ENCODE measurements around the gene VSIG10L.

The VSIG10L gene

DNA sequence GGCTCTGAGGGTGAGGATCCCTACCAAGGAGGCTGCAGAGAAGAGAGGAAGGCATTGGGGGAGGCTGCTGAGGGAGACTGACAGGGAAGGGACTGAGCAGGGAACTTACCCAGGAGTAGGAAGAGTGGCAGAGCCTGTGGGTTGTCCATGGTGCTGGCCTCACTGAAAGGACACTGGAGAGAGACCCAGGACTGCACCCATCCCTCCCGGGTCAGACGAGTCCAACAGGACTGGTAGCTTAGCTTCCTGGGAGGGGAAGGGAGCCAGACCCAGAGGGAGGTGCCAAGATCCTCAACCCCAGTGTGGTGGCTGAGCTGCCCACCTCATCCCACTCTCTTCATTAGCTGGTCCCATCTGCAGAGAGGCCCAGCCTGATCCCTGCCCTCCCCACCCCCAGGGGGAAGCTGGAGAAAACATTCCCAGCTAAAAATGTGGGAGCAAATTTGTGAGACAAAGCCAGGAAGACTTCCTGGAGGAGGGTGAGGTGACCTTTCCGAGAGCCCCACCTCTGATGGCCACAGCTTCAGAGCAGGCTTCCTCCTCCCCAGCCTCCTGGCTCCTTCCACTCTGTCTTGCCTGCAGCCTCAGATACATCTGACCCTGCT is at the start of gene VSIG10L:
Gene VSIG10L, minus strand, starts transcription at position 164 of the 605 bp plus-strand sequence. Its CDS starts 15 bp downstream, at position 149.
- no peak for DNase-seq

DNA sequence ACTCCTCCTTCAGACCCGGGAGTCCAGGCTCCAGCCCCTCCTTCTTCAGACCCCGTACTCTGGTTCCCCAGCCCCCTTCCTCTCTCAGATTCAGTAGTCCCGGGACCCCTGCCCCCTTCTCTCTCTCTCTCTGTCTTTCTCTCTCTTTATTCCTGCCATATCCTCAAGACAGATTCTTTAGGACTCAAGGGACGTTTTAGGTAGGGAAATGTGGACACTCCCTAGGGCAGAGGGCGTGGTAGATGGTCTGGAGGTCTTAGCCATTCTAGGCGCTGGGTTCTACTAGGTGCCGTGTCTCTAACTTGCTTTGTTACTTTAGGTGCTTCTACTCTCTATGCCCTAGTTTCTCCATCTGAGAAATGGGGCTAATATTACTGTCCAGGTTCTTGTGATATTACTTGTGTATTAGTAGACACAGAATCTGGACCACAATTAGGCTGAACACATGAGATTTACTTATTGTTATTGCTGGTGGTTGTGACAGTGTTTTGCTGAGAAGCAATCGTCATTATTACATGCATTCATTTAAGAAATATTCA is 49.2 kb upstream of the VSIG10L start:
- no peak for DNase-seq

DNA sequence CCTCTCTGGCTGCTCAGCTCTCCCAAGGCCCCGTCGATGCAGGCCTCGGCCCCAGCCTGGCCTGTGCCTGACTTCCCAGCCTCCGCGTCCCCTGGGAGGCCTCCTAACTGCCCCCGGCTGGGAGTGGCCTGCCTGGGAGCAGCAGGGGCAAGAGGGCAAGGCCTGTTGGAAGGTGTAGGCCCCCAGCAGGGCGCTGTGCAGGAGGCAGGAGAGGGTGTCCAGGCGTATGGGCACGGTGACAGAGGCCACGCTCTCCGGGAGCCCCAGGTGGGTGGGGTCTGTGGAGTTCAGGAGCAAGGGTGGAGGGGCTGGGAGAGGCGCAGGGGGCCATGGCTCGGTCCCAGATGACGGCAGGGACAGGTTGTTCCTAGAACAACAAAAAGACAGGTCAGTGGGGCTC is 47.2 kb upstream of the VSIG10L start:
- no peak for DNase-seq

DNA sequence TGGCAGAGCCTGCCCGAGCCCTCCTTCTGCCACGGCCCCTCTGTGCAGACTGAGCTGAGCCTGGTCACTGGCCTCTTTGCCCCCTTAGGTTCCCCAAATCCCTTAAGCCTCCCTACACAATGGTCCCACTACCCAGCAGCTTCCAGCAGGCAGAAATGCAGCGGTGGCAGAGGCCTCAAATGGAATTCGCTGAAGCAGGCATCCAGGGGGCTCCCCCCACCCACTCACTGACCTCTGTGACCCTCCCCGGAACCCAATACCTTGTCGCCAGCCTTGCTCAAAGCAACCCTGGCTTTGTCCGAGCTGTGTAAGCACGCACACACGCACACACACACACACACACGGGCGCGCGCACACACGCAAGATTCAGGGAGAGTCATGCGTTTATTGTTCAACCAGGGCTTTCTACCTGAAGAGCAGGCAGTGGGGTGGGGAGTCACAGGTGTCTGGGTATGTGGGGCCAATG is 46.0 kb upstream of the VSIG10L start, which contains the start of gene LIM2:
Gene LIM2, minus strand, starts transcription at position 51 of the 466 bp plus-strand sequence. CDS start 531 bp downstream, outside the sequence.
- no peak for DNase-seq

DNA sequence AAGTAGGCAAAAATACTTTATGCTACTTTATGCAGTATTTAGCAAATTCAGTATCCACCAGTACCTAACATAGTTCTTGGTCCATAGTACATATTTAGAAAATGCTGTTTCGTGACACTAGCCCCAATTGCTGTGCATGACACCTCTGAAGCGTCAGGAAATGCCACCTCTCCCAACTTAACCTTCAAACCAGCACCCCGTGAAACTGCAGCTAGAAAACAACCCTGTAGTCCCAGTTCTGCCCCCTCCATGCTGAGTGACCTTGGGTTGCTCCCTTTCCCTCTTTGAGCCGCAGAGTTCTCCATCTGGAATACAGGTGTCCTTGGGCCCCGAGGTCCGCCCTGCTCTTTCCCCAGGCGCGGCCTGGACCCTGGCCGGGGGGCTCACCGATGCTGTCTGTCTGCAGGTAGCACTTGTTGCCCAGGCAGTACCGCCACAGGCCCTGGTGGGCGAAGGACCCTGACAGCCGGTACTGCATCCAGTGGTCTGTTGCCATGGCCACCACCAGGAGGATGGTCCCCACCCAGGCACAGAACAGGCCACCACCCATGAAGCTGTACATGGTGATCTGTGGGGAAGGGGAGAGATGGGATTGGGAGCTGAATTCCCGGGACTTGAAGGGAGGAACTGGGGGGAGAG is 45.1 kb upstream of the VSIG10L start:
- DNase-seq = no peak

DNA sequence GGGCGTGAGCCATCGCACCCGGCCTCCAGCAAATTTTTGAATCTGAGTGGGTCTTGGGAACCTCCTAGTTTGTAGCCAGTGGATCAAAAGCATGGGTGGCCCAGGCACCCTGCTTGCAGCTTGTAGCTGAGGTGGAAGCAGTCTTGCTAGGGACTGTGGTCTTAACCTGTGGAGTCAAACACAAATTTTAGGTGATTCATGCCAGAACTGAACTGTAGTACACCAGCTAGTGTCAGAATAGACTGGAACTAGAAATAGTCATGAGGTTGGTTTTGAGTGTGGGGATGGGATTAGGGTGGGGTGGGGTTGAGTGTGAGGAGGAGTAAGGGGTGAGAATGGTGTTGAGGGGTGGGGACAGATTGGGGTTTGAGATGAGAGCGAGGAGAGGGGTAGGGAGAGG is 40.1 kb upstream of the VSIG10L start:
- DNase-seq = no peak

DNA sequence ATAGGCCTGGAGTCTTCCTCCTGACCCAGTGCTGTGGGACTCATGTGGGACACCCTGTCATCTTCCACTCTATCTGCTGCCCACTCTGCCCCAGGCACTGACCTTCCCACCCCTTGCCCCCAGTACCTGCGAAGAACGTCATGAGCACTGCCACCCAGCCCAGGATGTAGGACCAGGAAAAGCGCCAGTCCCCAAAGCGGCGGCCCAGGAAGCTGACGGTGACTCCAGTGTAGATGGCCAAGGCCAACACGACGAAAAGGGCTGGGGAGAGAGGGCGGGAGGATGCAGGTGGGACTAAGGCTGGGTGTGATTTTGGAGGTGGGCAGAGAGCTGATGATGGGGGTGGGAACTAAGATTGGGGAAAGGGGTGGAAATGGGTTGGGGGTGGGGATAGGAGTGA is 38.4 kb upstream of the VSIG10L start:
- DNase-seq = no peak

DNA sequence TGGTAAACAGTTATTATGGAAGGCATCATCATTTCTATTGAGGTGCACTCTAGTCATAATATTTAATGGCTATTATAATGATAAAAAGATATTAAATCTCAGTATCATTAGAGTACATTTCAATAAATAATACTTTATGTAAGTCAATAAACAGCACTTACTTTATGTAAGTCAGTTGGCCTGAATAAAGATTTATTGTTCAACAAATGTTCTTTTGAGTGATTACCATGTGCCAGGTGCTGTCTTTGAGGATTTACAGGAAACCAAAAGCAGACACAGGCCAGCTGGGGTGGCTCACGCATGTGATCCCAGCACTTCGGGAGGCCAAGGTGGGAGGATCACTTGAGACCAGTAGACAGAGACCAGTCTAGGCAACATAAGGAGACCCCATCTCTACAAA is 35.5 kb upstream of the VSIG10L start:
- no peak for DNase-seq

DNA sequence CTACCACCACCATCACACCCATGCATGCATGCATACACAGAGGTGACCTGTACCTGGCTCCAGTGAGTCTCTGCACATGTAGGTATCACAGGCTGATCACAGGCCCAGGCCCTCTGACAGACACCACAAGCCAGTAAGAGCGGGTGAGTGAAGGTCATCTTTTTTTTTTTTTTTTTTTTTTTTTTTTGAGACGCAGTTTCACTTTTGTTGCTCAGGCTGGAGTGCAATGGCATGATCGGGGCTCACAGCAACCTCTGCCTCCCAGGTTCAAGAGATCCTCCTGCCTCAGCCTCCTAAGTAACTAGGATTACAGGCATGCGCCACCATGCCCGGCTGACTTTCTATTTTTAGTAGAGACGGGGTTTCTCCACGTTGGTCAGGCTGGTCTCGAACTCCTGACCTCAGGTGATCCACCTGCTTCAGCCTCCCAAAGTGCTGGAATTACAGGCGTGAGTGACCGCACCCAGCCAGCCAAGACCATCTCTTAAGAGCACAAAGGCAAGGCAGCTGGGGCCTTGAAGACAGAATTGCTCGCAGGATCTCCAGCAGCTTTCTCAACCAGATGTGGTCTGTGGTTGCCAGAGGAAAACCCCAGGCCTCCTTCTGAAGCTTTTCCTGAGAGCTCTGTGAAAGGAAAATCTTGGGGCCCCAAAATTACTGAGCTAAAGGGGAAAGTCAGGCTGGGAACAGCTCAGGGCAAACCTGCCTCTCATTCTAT is 33.7 kb upstream of the VSIG10L start:
- peak; percentile 68 to 77 for DNase-seq

DNA sequence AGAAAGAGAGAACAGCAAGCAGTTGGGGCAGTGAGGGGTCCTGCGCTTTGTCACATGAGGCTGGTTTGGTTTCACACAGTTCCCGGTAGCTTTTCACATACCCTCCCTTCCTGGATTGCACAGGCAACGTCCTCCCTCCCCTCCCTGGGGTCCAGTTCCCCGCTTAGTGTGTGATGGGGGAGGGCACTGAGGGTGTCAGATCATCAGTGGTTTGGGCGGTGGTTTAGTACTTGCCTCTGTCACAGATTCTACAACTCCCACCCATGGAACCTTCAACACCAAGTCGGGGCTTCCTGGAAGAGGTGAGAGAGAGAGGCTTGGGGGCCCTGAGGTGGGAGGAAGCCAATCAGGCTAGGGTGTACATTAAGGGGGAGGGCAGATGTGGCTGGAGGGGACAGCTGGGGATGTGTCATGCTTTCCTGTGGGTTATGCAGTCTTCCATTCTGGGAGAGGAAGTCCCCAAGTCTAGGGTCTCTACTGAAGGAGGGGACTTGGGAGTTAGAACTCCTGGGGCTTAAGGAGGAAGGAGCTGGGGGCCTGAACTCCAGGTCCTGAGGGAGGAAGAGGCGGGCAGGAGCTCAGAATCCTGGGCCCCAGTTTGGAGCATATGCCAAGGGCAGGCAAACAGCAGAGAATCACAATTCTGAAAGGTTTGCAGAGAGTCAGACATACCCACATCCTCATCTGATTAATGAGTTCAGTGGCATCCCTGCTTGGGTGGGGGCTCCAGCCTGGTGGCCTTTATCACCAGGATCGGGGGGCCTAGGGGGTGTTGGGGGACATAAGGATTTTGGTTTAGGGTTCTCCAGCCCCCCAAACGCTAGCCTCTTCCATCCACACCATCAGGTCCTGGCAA is 30.9 kb upstream of the VSIG10L start, which contains the start of gene NKG7:
Gene NKG7, minus strand, starts transcription at position 6 of the 856 bp plus-strand sequence. CDS start 119 bp downstream, outside the sequence.
- peak; percentile 84 to 88 for DNase-seq

DNA sequence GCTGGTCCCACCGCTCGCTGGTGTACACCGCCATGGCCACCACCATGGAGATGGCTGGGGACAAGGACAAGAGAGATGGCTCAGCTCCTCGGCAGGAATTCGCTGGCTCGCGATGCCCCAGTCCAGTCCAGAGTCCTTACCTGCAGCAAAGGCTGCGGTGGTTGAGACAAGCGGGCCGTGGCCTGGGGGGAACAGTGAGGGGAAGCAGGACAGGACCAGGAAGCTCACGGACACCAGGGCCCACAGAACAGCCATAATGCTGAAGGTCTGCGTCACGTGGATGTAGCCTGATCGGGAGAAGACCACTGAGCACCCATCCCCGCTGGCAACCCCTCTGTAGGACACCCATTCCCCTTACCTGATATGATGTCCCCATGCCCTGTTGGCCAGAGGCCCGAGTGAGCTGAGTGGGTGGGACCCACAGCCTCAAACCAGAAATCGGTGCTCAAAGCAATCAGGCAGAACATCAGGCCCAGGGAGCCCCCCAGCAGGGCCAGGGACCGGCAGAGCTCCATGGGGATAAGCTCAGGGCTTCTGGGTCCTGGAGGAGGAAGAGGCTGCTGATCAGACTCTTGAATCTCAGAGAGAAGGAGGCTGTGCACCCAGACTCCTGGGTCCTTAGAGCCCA is 30.2 kb upstream of the VSIG10L start:
- DNase-seq = no peak

DNA sequence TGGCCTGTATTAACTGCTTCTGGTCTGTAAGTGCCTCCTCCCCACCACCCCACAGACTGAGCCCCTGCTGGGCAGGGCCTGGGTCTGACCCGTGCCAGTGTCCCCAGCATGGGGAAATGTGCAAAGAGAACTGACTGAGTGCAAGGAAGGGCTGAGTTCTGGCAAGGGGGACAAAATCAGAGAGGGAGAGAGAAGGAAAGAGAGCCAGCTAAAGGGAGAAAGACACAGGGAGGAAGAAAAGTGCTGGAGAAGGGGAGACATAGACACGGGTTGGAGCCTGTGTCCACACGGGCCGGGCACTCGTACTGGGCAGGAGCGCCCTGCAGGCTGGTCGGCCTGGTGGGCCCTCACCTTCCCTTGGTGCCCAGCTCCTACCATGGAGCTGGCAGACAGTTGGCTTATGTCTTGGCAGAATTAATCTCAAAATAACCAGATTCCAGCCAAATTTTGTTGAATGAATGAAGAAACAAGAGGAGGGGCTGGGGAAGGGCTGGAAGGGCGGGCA is 29.3 kb upstream of the VSIG10L start:
- no peak for DNase-seq

DNA sequence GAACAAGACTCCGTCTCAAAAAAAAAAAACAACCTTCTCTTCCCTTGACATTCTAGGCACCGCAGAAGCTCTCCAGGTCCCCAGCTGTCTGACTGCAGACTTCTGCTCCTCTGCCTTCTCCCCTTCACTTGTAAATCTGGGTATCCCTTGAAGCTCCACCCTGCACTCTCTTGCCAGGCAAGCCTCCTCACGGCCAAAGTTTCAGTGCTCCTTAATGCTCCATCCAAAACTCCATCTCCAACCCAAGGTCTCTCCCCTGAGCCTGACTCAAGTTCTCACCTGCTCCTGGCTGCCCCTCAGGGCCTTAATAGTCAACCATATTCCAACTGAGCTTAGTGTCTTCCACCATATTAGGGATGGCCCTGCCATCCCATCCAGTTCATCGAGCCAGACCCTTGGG is 28.3 kb upstream of the VSIG10L start:
- no peak for DNase-seq

DNA sequence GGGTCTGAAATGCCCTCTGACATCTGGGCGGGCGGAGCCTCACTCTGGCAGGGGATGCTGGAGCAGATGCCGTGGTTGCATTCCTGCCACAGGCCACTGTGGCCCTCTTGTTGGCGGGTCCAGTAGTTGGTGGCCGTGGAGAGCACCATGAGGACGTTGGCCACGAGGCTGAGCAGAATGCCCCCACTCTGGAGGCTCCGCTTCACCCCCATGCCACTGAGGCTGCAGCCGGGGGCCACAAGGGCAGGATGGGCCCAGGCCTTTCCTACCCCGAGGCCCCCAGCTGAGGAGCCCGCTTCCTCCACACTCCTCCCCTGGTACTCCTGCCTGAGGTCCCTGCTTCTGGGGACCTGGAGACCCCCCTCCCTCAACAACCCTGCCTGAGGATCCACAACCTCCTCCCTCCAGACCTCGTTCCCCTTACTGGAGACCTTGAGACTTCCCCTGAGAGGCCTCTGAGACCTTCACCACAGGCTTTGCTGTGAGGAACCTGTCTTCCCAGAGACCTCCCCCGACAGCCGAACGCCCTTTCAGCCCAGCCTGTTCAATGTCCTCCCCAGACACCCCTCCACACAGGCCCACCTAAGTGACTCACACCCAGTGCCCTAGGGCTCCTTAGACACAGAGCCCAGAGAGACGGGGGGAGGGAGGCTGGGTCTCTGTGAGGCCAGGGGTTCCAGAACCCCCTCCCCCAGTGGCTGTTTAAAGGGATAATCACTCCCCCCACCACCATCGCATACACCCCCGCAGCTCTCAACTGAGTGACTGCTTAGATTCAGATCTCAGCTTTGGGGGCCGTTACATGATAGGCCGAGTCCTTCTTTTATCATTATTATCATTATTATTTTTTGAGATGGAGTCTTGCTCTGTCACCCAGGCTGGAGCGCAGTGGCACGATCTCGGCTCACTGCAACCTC is 26.7 kb upstream of the VSIG10L start, which contains the start of gene CLDND2:
Gene CLDND2, minus strand, starts transcription at position 638 of the 917 bp plus-strand sequence. Its CDS starts 426 bp downstream, at position 212.
- peak in 1 of 2 experiments; percentile 23 for DNase-seq

DNA sequence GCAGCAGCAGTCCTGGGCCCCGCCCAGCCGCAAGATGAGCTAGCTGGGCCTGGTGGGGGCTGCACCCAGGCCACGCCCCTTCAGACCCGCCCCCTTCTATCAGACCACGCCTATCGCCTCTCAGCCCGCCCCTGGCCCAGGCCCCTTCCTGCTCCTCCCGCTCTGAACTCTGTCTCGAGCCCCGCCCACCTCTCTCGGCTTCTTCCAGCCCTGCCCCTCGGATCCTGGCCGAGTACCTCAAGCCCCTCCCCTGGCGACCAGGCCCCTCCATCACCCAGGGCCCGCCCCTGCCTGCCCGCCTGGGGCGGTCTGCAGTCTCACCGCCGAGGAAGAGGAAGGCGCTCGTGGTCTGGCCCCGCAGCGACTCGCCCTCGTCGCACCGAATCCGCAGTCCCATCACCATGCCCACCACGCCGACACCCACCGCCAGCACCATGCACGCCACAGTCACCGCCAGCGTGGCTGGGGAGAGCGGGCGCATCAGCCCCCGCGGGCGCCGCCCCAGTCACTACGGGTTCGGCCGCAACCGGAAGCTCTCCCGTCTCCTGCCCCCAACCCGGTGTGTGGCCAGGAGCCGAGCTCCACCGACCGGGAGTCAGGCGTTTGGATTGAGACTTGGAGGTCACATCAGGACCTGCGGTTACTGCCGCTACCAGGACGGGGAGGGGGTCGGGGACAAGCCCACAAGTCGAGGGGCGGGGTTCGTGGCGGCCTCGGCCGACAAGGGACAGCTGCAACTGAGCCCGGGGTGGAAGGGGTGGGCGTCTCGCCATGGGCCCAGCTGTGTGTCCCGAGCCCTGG is 25.8 kb upstream of the VSIG10L start:
- DNase-seq = peak; percentile 100

DNA sequence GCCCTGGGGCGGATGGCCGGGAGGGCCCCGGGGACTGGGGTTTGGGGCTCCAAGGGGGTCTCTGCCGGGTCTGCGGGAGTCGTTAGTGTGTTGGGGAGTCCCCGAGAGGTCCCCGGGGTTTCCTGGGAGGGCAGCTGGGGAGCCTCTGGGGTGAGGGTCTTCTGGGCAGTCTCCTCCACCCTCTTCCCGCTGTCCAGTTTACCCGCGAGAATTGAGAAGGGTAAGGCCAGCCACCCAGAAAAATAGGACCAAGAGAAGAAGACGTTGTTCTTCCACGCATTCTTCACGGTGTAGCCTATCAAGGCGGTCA is 25.3 kb upstream of the VSIG10L start:
- peak; percentile 45 to 58 for DNase-seq

DNA sequence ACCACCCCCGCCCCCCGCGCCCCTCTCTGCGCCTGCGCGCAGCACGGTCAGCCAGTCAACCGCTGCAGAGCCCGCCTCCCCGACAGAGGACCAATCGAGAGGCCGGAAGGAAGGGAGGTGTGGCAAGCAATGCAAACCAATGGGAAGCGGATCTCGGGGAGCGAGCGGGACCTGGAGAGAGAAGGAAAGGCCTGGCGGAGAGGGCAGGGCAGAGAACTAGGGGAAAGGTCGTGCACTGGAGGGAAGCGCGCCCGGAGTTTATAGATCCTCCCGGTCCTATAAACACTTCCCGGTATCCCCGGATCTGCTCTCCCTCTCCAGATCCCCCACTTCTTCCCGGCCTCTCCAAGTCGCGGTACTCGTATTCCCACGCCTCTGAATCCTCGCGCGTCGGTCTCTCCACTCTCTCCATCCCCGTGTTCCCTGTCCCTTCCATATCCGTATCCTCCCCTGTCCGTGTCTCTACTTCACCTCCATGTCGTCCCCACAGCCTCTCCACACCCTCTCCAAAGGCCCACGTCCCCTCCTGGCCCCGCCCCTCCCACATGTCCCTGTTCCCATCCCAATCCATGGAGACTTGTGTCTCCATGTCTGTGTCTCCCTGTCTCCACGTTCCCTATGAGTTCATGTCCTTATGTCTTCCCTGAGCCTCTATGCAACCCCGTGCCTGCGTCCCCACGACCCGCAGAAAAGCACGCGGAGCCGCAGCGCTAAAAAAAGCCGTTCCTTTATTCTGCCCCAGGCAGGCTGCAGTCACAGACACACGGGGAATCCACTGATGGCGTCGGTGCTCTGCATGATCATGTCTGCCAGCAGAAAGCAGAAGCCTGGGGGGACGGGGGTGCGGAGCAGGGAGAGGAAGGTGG is 24.7 kb upstream of the VSIG10L start:
- peak; percentile 97 for DNase-seq

DNA sequence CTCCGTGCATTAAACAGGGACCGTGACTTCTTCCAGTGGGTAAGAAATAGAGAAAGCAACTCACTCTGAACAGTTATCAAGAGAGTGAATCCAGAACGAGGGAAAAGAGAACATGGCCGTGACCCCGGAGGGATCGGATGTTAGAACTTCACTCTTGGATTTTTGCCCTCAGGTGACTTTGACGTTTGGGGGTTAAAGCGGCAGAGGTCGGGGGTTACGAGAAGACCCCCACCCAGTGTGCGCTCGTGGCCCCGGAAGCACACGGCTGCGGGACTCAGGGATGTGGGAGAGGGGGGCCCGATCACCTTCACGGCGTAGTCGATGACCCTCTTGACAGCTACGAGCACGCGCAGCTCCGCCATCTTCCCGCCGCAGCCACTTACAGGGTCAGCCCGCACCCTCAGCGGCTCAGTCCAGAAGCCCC is 24.0 kb upstream of the VSIG10L start, which contains the start of gene ETFB:
Gene ETFB, minus strand, starts transcription at position 424 of the 424 bp plus-strand sequence. Its CDS starts 62 bp downstream, at position 362.
- DNase-seq = no peak
